ENCODE data around the gene CHDH.

Gene CHDH

DNA sequence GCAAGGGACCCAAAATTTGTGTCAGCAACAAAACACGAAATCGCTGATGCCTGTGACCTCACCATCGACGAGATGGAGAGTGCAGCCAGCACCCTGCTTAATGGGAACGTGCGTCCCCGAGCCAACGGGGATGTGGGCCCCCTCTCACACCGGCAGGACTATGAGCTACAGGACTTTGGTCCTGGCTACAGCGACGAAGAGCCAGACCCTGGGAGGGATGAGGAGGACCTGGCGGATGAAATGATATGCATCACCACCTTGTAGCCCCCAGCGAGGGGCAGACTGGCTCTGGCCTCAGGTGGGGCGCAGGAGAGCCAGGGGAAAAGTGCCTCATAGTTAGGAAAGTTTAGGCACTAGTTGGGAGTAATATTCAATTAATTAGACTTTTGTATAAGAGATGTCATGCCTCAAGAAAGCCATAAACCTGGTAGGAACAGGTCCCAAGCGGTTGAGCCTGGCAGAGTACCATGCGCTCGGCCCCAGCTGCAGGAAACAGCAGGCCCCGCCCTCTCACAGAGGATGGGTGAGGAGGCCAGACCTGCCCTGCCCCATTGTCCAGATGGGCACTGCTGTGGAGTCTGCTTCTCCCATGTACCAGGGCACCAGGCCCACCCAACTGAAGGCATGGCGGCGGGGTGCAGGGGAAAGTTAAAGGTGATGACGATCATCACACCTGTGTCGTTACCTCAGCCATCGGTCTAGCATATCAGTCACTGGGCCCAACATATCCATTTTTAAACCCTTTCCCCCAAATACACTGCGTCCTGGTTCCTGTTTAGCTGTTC is 34.9 kb downstream of the CHDH start:
- no peak overlapping the region for H3K4me2 ChIP-seq (ENCODE audit: low read length)
- H4K20me1 ChIP-seq (ENCODE audit: insufficient read depth, low read length): no peaks in the 10 kb centered on the region
- no peak overlapping the region for H3K4me3 ChIP-seq (ENCODE audit: low read depth, low read length, poor library complexity, severe bottlenecking)
- H3K79me2 ChIP-seq (ENCODE audit: insufficient read depth, low read length): no peaks in the 10 kb centered on the region
- H3K4me1 ChIP-seq (ENCODE audit: insufficient read depth, low read length, severe bottlenecking): no peaks in the 10 kb centered on the region
- no peaks in the 10 kb centered on the region for H3F3A ChIP-seq (ENCODE audit: insufficient read depth, low read length)
- no peaks in the 10 kb centered on the region for H3K9me3 ChIP-seq (ENCODE audit: low read length)
- H3K27ac ChIP-seq (ENCODE audit: low read depth, low read length, poor library complexity, severe bottlenecking): no peak overlapping the region
- no peaks in the 10 kb centered on the region for H3K9me2 ChIP-seq (ENCODE audit: low read depth, low read length)
- no peaks in the 10 kb centered on the region for H3K36me3 ChIP-seq (ENCODE audit: insufficient read depth, low read length)
- H3K27me3 ChIP-seq (ENCODE audit: insufficient read depth, low read length): no peaks in the 10 kb centered on the region
- no peak overlapping the region for H3K9ac ChIP-seq (ENCODE audit: low read length)
- no peak overlapping the region for H2AFZ ChIP-seq (ENCODE audit: low read length)
- TF ChIP-seq, protein P1, sequence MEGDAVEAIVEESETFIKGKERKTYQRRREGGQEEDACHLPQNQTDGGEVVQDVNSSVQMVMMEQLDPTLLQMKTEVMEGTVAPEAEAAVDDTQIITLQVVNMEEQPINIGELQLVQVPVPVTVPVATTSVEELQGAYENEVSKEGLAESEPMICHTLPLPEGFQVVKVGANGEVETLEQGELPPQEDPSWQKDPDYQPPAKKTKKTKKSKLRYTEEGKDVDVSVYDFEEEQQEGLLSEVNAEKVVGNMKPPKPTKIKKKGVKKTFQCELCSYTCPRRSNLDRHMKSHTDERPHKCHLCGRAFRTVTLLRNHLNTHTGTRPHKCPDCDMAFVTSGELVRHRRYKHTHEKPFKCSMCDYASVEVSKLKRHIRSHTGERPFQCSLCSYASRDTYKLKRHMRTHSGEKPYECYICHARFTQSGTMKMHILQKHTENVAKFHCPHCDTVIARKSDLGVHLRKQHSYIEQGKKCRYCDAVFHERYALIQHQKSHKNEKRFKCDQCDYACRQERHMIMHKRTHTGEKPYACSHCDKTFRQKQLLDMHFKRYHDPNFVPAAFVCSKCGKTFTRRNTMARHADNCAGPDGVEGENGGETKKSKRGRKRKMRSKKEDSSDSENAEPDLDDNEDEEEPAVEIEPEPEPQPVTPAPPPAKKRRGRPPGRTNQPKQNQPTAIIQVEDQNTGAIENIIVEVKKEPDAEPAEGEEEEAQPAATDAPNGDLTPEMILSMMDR (IDR thresholded peaks at IDR 0.05; ENCODE audit: low read length): no peak
- no peak for TF ChIP-seq EZH2 (IDR thresholded peaks at IDR 0.05; ENCODE audit: borderline replicate concordance, low read length)

DNA sequence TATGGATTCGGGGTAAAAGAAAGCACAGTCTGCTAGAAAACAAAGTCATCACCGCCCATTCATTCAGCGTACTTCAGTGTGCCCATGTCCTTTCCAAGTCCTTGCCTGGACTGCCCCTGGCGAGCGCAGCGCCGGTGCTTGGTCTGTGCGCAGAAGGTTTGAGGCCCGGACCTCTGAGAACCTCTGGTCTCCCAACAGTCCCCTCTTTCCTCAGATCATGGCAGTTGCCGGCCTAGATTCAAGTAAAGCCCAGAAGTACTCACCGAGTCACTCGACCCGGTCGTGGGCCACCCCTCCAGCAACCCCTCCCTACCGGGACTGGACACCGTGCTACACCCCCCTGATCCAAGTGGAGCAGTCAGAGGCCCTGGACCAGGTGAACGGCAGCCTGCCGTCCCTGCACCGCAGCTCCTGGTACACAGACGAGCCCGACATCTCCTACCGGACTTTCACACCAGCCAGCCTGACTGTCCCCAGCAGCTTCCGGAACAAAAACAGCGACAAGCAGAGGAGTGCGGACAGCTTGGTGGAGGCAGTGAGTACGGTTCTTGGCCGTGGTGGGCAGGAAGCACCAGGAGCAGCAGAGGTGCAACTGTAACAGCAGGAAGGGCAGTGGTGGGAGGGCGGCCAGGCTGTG is 36.3 kb downstream of the CHDH start:
- Histone ChIP-seq H3K9me3 (ENCODE audit: low read length) (no peaks in the 10 kb centered on the region), H3K4me3 (ENCODE audit: low read depth, low read length, poor library complexity, severe bottlenecking) (no peak overlapping the region), H3K9me2 (ENCODE audit: low read depth, low read length) (no peaks in the 10 kb centered on the region), H3K27me3 (ENCODE audit: insufficient read depth, low read length) (no peaks in the 10 kb centered on the region), H4K20me1 (ENCODE audit: insufficient read depth, low read length) (no peaks in the 10 kb centered on the region), H3K79me2 (ENCODE audit: insufficient read depth, low read length) (no peaks in the 10 kb centered on the region), H3K4me1 (ENCODE audit: insufficient read depth, low read length, severe bottlenecking) (no peaks in the 10 kb centered on the region), H3K4me2 (ENCODE audit: low read length) (no peak overlapping the region), H3F3A (ENCODE audit: insufficient read depth, low read length) (no peaks in the 10 kb centered on the region), H3K36me3 (ENCODE audit: insufficient read depth, low read length) (no peaks in the 10 kb centered on the region), H2AFZ (ENCODE audit: low read length) (no peak overlapping the region), H3K27ac (ENCODE audit: low read depth, low read length, poor library complexity, severe bottlenecking) (no peak overlapping the region), H3K9ac (ENCODE audit: low read length) (no peak overlapping the region)
- TF ChIP-seq EZH2 (IDR thresholded peaks at IDR 0.05; ENCODE audit: borderline replicate concordance, low read length): no peak
- TF ChIP-seq, protein P1 (IDR thresholded peaks at IDR 0.05; ENCODE audit: low read length): no peak

DNA sequence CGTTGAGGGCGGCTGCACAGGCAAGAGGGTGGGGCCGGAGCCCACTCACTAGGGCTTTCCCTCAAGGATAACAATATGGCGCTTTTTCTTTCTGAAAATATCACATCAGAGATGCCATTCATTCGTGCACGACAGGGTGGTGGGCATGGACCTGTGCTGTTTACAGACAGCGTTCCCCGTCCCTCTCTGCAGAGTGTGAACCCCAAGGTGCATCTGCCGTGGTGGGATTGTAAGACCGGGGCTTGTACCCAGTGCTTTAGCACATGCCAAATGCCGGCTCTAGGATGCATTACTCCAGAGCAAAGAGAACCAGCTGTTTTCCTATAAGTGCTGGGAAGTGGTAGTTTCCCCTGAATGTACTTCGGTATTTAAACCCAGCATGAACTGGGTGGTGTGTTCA is 37.0 kb downstream of the CHDH start:
- H3K27me3 ChIP-seq (ENCODE audit: insufficient read depth, low read length): no peaks in the 10 kb centered on the region
- H3K4me1 ChIP-seq (ENCODE audit: insufficient read depth, low read length, severe bottlenecking): no peaks in the 10 kb centered on the region
- no peak overlapping the region for H3K27ac ChIP-seq (ENCODE audit: low read depth, low read length, poor library complexity, severe bottlenecking)
- no peak overlapping the region for H2AFZ ChIP-seq (ENCODE audit: low read length)
- no peak overlapping the region for H3K9ac ChIP-seq (ENCODE audit: low read length)
- no peak for TF ChIP-seq EZH2 (IDR thresholded peaks at IDR 0.05; ENCODE audit: borderline replicate concordance, low read length)
- TF ChIP-seq, protein P1 (IDR thresholded peaks at IDR 0.05; ENCODE audit: low read length): no peak
- H3K9me2 ChIP-seq (ENCODE audit: low read depth, low read length): no peaks in the 10 kb centered on the region
- H3K4me2 ChIP-seq (ENCODE audit: low read length): no peak overlapping the region
- no peaks in the 10 kb centered on the region for H4K20me1 ChIP-seq (ENCODE audit: insufficient read depth, low read length)
- no peaks in the 10 kb centered on the region for H3F3A ChIP-seq (ENCODE audit: insufficient read depth, low read length)
- no peaks in the 10 kb centered on the region for H3K79me2 ChIP-seq (ENCODE audit: insufficient read depth, low read length)
- no peak overlapping the region for H3K4me3 ChIP-seq (ENCODE audit: low read depth, low read length, poor library complexity, severe bottlenecking)
- no peaks in the 10 kb centered on the region for H3K36me3 ChIP-seq (ENCODE audit: insufficient read depth, low read length)
- H3K9me3 ChIP-seq (ENCODE audit: low read length): no peaks in the 10 kb centered on the region
